Lower leg skin (tissue), 4 donors: ENCODE data around the gene PDIA6. TPM values are rescaled to one million over a fixed set of nuclear protein-coding genes. Genes with fewer than 3 reads are reported as not detected.

ENCODE experiments used
- DNase-seq, 2 donors: peaks; one replicate each; pipeline ENCODE4 v3.0.0-alpha.2; 2019; ENCODE audit warnings: low spot score in 2 of 2
- H3K4me3 ChIP-seq: fragments of 200-600 bp; sonication (generic); 2 replicates; pipeline ENCODE4 v1.5.1; 2017; ENCODE audit warnings: mild to moderate bottlenecking, low read depth; ENCODE audit not compliant: poor library complexity, severe bottlenecking
- CTCF ChIP-seq, 3 donors: fragments of 450-650 bp; IDR thresholded peaks; one replicate each; pipeline ENCODE4 v1.5.1; 2016; ENCODE audit warnings: antibody characterized with exemption in 3 of 3, mild to moderate bottlenecking in 3 of 3, moderate library complexity in 2 of 3
- POLR2A ChIP-seq, 2 donors: fragments of 450-650 bp; IDR thresholded peaks; one replicate each; pipeline ENCODE4 v1.6.1; 2016 to 2017; ENCODE audit warnings: antibody characterized with exemption in 2 of 2, mild to moderate bottlenecking in 1 of 2, moderate library complexity in 1 of 2
- WGBS, 2 donors: methylation state at CpG; one replicate each; pipeline ENCODE4 v1.1.5; 2018; 5-methylcytosine and 5-hydroxymethylcytosine counted together
- intact Hi-C: fragments of 100-400 bp; cut with DNase I; formaldehyde crosslinking; loops from one replicate; pipeline ENCODE4 v1.15.0; 2023; ENCODE audit warnings: low total_unique reads
- total RNA-seq, 4 donors: library from RNA; depleted of rRNA; stranded (reverse); fragments of >200 nt; gene quantifications; one replicate each; pipeline ENCODE4 v1.1.0, GENCODE V29; 2016

Gene PDIA6
- total RNA-seq, 4 donors from 2014 or later: 50.5 to 97.7 (median 73.7) TPM

- H3K4me3 ChIP-seq: no peak overlapping the region
- 88 to 89% methylated on average over 6 of the region's 6 CpGs for WGBS, 2 donors
- DNase-seq: no peak
- no peak for TF ChIP-seq CTCF (IDR thresholded peaks at IDR 0.05)
- TF ChIP-seq POLR2A (IDR thresholded peaks at IDR 0.05): no peak
- intact Hi-C loops: no loop called here
Observed at GRCh38 chr2:10859278-10859677, 46.7 kb upstream of the PDIA6 start.

- intact Hi-C loops: no loop called here
- H3K4me3 ChIP-seq: no peak overlapping the region
- TF ChIP-seq POLR2A (IDR thresholded peaks at IDR 0.05): no peak
- TF ChIP-seq CTCF (IDR thresholded peaks at IDR 0.05): no peak
- WGBS, 2 donors: 78 to 79% methylated on average over 4 of the region's 4 CpGs
- no peak for DNase-seq
Observed at GRCh38 chr2:10848541-10848940, 36.0 kb upstream of the PDIA6 start.

GRCh38 chr2:10847008-10847407, 34.4 kb upstream of the PDIA6 start:
- intact Hi-C loops: no loop called here
- no peak overlapping the region for H3K4me3 ChIP-seq
- no peak for DNase-seq
- WGBS, 2 donors: 69 to 75% methylated on average over 7 of the region's 7 CpGs
- TF ChIP-seq POLR2A (IDR thresholded peaks at IDR 0.05): no peak
- no peak for TF ChIP-seq CTCF (IDR thresholded peaks at IDR 0.05)

GRCh38 chr2:10846110-10846861, 33.7 kb upstream of the PDIA6 start:
- no peak for DNase-seq
- TF ChIP-seq CTCF (IDR thresholded peaks at IDR 0.05) (no peak), POLR2A (IDR thresholded peaks at IDR 0.05) (no peak)
- no peak overlapping the region for H3K4me3 ChIP-seq
- WGBS, 2 donors: 62 to 69% methylated on average over 13 of the region's 13 CpGs
- intact Hi-C loops: no loop called here

- DNase-seq: no peak
- TF ChIP-seq POLR2A (IDR thresholded peaks at IDR 0.05): no peak
- TF ChIP-seq CTCF (IDR thresholded peaks at IDR 0.05): no peak
- H3K4me3 ChIP-seq: no peak overlapping the region
- intact Hi-C loops: no loop called here
- WGBS, 2 donors: 43 to 72% methylated on average over 3 to 4 of the region's 4 CpGs
Observed at GRCh38 chr2:10845640-10846039, 33.1 kb upstream of the PDIA6 start.

- WGBS, 2 donors: 29 to 39% methylated on average over 11 of the region's 12 CpGs
- no peak overlapping the region for H3K4me3 ChIP-seq
- no peak for DNase-seq
- intact Hi-C loops: no loop called here
- TF ChIP-seq POLR2A (IDR thresholded peaks at IDR 0.05) (no peak), CTCF (IDR thresholded peaks at IDR 0.05) (no peak)
Observed at GRCh38 chr2:10844097-10844496, 31.5 kb upstream of the PDIA6 start.
